Right lobe of liver (tissue), 6 donors: ENCODE data around the gene BIN2. TPM values are rescaled to one million over a fixed set of nuclear protein-coding genes. Genes with fewer than 3 reads are reported as not detected.
"Not testable (repeated sequence)": the region's sequence is repeated elsewhere in the genome, so short reads cannot be mapped to it uniquely, and the experiment has no call there.

Source experiments
- ATAC-seq, 4 donors: fragments of 200-7000 bp; cut with Tn5 transposase; one replicate each; pipeline ENCODE4 v1.9.1; 2020; ENCODE audit warnings: mild to moderate bottlenecking in 4 of 4, moderate library complexity in 4 of 4
- DNase-seq, 3 donors: peaks; one replicate each; pipeline ENCODE4 v3.0.0-alpha.2; 2020
- H3K27ac ChIP-seq, 3 donors: fragments of 200-600 bp; one replicate each; pipeline ENCODE4 v1.8.0; 2022
- H3K27me3 ChIP-seq, 2 donors: fragments of 200-600 bp; one replicate each; pipeline ENCODE4 v1.8.0; 2022
- H3K36me3 ChIP-seq, 4 donors: fragments of 200-600 bp; sonication (generic) in 1 of 4; one replicate each; pipeline versions ENCODE4 v1.5.1 to v1.8.0; 2017 to 2022; ENCODE audit warnings: control low read depth in 1 of 4
- H3K4me1 ChIP-seq, 4 donors: fragments of 200-600 bp; sonication (generic) in 1 of 4; one replicate each; pipeline versions ENCODE4 v1.5.1 to v1.8.0; 2017 to 2022; ENCODE audit warnings: control low read depth in 1 of 4
- H3K4me3 ChIP-seq, 3 donors: fragments of 200-600 bp; one replicate each; pipeline ENCODE4 v1.8.0; 2022
- H3K9me3 ChIP-seq, 4 donors: fragments of 200-600 bp; sonication (generic) in 1 of 4; one replicate each; pipeline versions ENCODE4 v1.5.1 to v1.8.0; 2017 to 2022; ENCODE audit warnings: control low read depth in 1 of 4
- POLR2A ChIP-seq: fragments of 450-650 bp; IDR thresholded peaks from one replicate; pipeline ENCODE4 v1.6.1; 2017; ENCODE audit warnings: antibody characterized with exemption, mild to moderate bottlenecking
- WGBS: methylation state at CpG from one replicate; pipeline ENCODE4 v1.1.6; 2018; ENCODE audit warnings: low coverage, low lambda C conversion rate; ENCODE audit not compliant: insufficient coverage; ENCODE audit errors: missing lambda C conversion rate; 5-methylcytosine and 5-hydroxymethylcytosine counted together
- intact Hi-C, 2 donors: fragments of 100-400 bp; cut with DNase I; formaldehyde crosslinking; loops; one replicate each; pipeline versions ENCODE4 v1.11.2 to v1.14.1; 2022
- total RNA-seq, 6 experiments: library from RNA; depleted of rRNA in 2 of 6; stranded (reverse); fragments of >200 nt in 2 of 6; fragmentation: NEBNext Ultra II Directional in 3 of 6; extraction: Animal tissue kit (Norgen Biotek cat#: 25700) in 3 of 6; gene quantifications; one replicate each; pipeline versions ENCODE4 v1.1.0 to v1.2.4, GENCODE V29; 2016 to 2023
- TF ChIP-seq, protein P1 (sequence below), 4 donors: fragments of 200-600 bp in 3 of 4; fragments of 450-650 bp in 1 of 4; IDR thresholded peaks; one replicate each; pipeline versions ENCODE4 v1.5.1 to v1.8.0; 2016 to 2022; ENCODE audit warnings: antibody characterized with exemption in 4 of 4, mild to moderate bottlenecking in 2 of 4
- donor health status: DM: no; HTN: yes; CAD: no.
- donor health status: DM: no; HTN: no; CAD: no.
- donor health status: DM: no; HTN: no; CAD: no.
- donor health status: DM: no; HTN: yes; CAD: no.
- donor health status: DM: no; HTN: yes; CAD: no.

Gene BIN2
- total RNA-seq, 6 experiments from 2014 or later, result 2.3 to 5.8 (median 3.7) TPM

DNA sequence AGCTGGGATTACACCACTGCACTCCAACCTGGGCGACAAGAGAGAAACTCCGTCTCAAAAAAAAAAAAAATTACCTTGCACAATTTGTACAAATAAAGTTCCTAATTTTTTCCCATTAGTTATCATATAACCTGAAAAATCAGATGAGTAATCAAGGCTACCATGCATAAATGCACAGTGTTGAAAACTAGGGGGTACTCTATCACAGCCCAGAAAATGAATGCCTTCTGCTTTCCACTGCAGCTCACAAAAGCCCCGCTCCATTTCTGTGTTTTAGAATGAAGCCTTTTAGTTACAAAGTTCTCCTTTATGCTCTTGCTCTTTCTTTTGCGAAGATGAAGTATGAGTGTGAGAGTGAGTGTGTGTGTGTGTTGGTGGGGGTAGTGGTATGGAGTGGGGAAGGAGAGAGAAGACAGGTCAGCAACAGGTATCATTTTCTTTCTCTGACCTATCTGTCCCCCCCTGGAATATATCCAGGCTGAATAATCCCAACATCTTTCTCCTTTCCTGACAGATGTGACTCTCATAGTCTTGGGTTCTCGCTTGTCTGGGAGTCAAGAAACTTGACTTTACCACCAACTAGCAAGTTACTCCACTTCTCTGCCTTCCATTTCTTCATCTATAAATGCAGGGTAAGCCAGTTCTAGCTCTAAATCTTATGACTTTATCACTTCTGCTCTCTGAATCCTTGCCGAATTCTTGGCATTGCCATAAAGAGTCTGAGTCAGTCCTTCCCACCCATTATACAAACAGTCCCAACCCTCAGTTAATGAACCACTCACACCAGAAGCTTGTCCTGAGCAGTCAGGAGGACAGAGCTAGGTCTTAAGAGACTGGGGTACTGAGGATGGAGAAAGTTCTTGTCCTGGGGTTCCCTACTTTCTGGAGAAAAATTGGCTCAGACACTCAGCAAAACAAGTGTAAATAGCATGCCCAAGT is 16.1 kb downstream of the BIN2 start:
- no peak for DNase-seq
- Histone ChIP-seq H3K4me1 (no peaks in the 10 kb centered on the region), H3K9me3 (no peaks in the 10 kb centered on the region), H3K36me3 (no peaks in the 10 kb centered on the region), H3K27me3 (no peaks in the 10 kb centered on the region), H3K27ac (no peak overlapping the region), H3K4me3 (no peak overlapping the region)
- intact Hi-C loops, result no loop called here
- TF ChIP-seq, protein P1, sequence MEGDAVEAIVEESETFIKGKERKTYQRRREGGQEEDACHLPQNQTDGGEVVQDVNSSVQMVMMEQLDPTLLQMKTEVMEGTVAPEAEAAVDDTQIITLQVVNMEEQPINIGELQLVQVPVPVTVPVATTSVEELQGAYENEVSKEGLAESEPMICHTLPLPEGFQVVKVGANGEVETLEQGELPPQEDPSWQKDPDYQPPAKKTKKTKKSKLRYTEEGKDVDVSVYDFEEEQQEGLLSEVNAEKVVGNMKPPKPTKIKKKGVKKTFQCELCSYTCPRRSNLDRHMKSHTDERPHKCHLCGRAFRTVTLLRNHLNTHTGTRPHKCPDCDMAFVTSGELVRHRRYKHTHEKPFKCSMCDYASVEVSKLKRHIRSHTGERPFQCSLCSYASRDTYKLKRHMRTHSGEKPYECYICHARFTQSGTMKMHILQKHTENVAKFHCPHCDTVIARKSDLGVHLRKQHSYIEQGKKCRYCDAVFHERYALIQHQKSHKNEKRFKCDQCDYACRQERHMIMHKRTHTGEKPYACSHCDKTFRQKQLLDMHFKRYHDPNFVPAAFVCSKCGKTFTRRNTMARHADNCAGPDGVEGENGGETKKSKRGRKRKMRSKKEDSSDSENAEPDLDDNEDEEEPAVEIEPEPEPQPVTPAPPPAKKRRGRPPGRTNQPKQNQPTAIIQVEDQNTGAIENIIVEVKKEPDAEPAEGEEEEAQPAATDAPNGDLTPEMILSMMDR (IDR thresholded peaks at IDR 0.05), result no peak
- no peak for TF ChIP-seq POLR2A
- ATAC-seq, result no peak
- WGBS, result 76% methylated on average over 6 of the region's 6 CpGs

DNA sequence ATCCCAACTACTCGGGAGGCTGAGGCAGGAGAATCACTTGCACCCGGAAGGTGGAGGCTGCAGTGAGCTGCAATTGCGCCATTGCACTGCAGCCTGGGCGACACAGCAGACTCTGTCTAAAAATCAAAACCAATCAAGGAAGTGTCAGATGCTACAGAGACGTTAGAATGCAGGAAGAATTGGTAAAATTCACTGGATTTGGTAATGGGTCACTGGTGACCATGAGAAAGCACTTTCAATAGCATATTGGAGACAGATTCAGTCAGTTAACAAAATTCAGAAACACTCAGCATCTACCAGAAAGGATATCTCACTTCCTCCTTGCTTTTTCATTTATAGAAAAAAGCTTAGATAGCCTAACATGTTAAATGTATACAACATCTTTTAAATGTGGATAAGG is 17.5 kb downstream of the BIN2 start:
- intact Hi-C loops, result no loop called here
- H3K4me1 ChIP-seq, result no peaks in the 10 kb centered on the region
- H3K4me3 ChIP-seq, result no peak overlapping the region
- no peak overlapping the region for H3K27ac ChIP-seq
- no peaks in the 10 kb centered on the region for H3K27me3 ChIP-seq
- no peaks in the 10 kb centered on the region for H3K9me3 ChIP-seq
- H3K36me3 ChIP-seq, result no peaks in the 10 kb centered on the region
- TF ChIP-seq POLR2A, result no peak
- TF ChIP-seq, protein P1 (IDR thresholded peaks at IDR 0.05), result no peak
- 74% methylated on average over 5 of the region's 5 CpGs for WGBS
- DNase-seq, result no peak
- no peak for ATAC-seq

DNA sequence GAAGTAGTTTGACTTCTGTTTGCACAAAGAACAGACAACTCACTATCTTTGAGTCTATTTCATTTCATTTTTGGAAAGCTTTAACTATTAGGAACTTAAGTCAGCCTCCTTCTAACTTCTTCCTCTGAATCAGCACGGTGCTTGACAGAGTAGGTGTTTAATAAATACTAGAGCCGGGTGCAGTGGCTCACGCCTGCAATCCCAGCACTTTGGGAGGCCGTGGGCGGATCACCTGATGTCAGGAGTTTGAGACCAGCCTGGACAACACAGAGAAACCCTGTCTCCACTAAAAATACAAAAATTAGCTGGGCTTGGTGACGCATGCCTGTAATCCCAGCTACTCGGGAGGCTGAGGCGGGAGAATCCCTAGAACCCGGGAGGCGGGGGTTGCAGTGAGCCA is 23.2 kb downstream of the BIN2 start:
- H3K4me1 ChIP-seq, H3K9me3 ChIP-seq, ATAC-seq, H3K4me3 ChIP-seq, DNase-seq, intact Hi-C loops, H3K27me3 ChIP-seq, H3K36me3 ChIP-seq, H3K27ac ChIP-seq: not testable (repeated sequence)
- 89% methylated on average over 10 of the region's 10 CpGs for WGBS

DNA sequence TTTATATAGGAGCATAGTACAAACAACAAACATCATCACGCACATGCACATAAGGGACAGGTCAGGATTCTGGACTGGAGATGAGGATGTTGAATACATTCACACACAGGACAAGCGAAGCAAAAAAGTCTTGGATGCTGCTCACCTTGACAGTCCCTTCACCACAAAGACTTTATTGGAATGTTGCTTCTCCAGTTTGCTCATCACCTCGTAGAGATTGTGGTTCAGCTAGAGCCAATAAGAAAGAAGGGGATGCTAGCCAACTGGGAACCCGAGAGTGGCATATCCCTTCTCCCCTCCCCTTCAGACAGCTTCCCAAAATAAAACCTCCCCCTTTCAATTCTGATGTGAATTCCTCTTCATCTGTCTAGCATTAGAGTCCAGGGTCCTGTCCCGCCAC is 28.3 kb downstream of the BIN2 start:
- H3K4me3 ChIP-seq, result no peak overlapping the region
- no peaks in the 10 kb centered on the region for H3K36me3 ChIP-seq
- DNase-seq (no peak), ATAC-seq (no peak)
- no peaks in the 10 kb centered on the region for H3K4me1 ChIP-seq
- no peaks in the 10 kb centered on the region for H3K27me3 ChIP-seq
- H3K9me3 ChIP-seq, result no peaks in the 10 kb centered on the region
- no peak overlapping the region for H3K27ac ChIP-seq
- 88% methylated on average over 4 of the region's 5 CpGs for WGBS
- TF ChIP-seq POLR2A, result no peak
- TF ChIP-seq, protein P1 (IDR thresholded peaks at IDR 0.05), result no peak
- intact Hi-C loops, result no loop called here

DNA sequence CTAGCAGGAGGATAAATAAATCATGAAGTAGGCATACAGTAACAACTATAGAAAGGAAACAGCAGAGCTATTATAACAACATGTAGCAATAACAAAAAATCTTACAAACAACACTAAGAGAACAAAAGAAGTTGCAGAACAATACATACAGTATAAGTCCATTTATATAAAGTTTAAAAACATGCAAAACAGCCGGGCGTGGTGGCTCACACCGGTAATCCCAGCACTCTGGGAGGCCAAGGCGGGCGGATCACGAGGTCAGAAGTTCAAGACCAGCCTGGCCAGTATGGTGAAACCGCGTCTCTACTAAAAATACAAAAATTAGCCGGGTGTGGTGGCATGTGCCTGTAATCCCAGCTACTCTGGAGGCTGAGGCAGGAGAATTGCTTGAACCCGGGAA is 29.9 kb downstream of the BIN2 start:
- H3K4me3 ChIP-seq, H3K27ac ChIP-seq, H3K27me3 ChIP-seq, intact Hi-C loops, DNase-seq, H3K9me3 ChIP-seq, ATAC-seq, H3K4me1 ChIP-seq, H3K36me3 ChIP-seq: not testable (repeated sequence)
- 76% methylated on average over 7 of the region's 10 CpGs for WGBS
